Measurements from ENCODE around the gene ALG8.
"Not testable (repeated sequence)": the region's sequence is repeated elsewhere in the genome, so short reads cannot be mapped to it uniquely, and the experiment has no call there.

The ALG8 gene

DNA sequence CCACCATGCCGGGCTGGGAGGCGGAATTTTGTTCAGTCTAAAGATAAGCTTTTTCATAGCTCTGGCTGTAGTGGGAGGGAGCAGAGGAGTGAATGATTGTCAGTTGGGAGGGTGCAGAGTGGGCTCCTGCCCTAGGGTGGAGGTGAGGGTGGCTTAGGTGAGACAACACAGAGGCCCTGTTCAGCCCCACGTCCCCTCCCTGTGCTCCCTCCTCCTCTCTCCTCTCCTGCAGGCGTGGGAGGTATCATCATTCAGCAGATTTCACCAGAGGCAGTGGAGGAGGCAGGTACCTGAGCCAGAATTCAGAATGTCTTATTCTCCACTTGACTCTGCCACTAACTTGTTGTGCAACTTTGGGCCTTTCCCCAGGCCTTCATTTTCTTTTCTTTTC lies 77.5 kb downstream of the ALG8 start:
- Histone ChIP-seq H3K36me3 (ENCODE audit: control insufficient read depth, insufficient read depth, low read length) (no peaks in the 10 kb centered on the region), H3K27me3 (replicated peaks; ENCODE audit: control insufficient read depth, insufficient read depth, low read length, poor library complexity, severe bottlenecking) (no peaks in the 10 kb centered on the region), H3K4me3 (ENCODE audit: insufficient read depth, low read depth, low read length, poor library complexity, severe bottlenecking) (no peak overlapping the region), H3K4me1 (ENCODE audit: control insufficient read depth, insufficient read depth, low read length, poor library complexity, severe bottlenecking) (no peaks in the 10 kb centered on the region), H3K27ac (ENCODE audit: insufficient read depth, low read length, poor library complexity, severe bottlenecking) (no peak overlapping the region), H3K9me3 (ENCODE audit: control insufficient read depth, low read length) (no peaks in the 10 kb centered on the region)
- DNase-seq = no peak

DNA sequence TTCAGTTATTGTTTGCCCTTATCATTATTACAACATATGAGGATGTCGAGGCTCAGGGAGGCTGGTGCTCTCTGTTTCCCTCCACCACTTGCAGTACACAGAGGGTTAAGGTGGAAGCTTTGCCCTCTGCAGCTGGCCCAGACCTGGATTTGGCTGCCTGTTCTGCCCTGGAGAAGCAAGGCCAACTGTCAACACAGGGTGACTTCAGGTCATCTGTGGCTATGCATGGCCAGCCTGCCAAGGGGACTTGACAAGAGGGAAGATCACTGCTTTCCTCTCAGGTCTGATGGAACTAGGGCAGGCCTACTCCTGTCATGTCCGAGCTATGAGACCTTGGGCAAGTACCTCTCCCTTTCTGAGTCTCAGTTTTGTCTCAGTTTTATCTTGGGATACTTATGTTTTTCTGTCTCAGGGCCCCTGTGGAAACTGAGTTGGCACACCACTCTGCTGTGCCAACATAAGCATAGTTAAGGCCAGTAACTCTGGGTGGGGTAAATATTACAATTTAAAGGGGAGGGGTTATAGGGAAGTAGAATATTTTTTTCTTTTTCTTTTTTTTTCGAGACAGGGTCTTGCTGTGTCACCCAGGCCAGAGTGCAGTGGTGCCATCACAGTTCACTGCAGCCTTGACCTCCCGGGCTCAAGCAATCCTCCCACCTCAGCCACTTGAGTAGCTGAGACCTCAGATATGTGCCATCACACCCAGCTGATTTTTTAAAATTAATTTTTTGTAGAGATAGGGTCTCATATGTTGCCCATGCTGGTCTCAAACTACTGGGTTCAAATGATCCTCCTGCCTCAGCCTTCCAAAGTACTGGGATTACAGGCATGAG lies 78.1 kb downstream of the ALG8 start:
- Histone ChIP-seq H3K9me3 (ENCODE audit: control insufficient read depth, low read length) (no peaks in the 10 kb centered on the region), H3K4me1 (ENCODE audit: control insufficient read depth, insufficient read depth, low read length, poor library complexity, severe bottlenecking) (no peaks in the 10 kb centered on the region), H3K27me3 (replicated peaks; ENCODE audit: control insufficient read depth, insufficient read depth, low read length, poor library complexity, severe bottlenecking) (no peaks in the 10 kb centered on the region), H3K27ac (ENCODE audit: insufficient read depth, low read length, poor library complexity, severe bottlenecking) (no peak overlapping the region), H3K4me3 (ENCODE audit: insufficient read depth, low read depth, low read length, poor library complexity, severe bottlenecking) (no peak overlapping the region), H3K36me3 (ENCODE audit: control insufficient read depth, insufficient read depth, low read length) (no peaks in the 10 kb centered on the region)
- DNase-seq = no peak

DNA sequence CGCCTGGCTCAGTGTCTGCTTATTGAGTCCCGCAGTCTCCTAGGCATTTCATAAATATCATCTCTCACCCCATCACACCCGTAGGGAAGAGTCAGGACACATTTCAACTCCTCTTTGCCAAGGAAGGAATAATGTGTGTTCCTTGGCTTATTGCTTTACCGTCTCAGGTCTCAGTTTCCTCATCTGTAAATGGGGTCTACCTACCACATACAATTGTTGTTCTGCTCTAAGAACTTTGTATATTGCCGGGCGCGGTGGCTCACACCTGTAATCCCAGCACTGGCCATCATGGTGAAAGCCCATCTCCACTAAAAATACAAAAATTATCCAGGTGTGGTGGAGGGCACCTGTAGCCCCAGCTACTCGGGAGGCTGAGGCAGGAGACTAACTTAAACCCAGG lies 78.9 kb downstream of the ALG8 start:
- H3K27ac ChIP-seq (ENCODE audit: insufficient read depth, low read length, poor library complexity, severe bottlenecking) = no peak overlapping the region
- H3K9me3 ChIP-seq (ENCODE audit: control insufficient read depth, low read length) = no peaks in the 10 kb centered on the region
- H3K4me3 ChIP-seq (ENCODE audit: insufficient read depth, low read depth, low read length, poor library complexity, severe bottlenecking) = no peak overlapping the region
- H3K36me3 ChIP-seq (ENCODE audit: control insufficient read depth, insufficient read depth, low read length) = no peaks in the 10 kb centered on the region
- no peaks in the 10 kb centered on the region for H3K27me3 ChIP-seq (replicated peaks; ENCODE audit: control insufficient read depth, insufficient read depth, low read length, poor library complexity, severe bottlenecking)
- no peaks in the 10 kb centered on the region for H3K4me1 ChIP-seq (ENCODE audit: control insufficient read depth, insufficient read depth, low read length, poor library complexity, severe bottlenecking)
- no peak for DNase-seq

DNA sequence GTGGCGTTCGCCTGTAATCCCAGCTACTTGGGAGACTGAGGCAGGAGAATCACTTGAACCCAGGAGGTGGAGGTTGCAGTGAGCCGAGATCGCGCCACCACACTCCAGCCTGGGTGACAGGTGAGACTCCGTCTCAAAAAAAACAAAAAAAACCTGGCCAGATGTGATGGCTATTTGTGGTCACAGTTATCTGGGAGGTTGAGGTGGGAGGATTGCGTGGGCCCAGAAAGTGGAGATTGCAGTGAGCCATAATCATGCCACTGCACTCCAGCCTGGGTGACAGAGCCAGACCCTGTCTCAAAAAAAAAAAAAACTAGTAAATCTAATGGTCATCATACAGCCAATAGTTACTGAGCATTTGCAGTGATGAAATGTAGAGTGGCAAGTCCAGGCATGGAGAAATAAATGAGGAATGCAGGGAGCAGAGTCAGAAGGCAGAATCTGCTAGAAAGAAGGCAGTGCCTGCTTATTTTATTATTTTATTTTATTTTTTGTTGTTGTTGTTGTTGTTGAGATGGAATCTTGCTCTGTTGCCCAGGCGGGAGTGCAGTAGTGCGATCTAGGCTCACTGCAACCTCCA lies 79.6 kb downstream of the ALG8 start:
- H3K27ac ChIP-seq (ENCODE audit: insufficient read depth, low read length, poor library complexity, severe bottlenecking); H3K4me1 ChIP-seq (ENCODE audit: control insufficient read depth, insufficient read depth, low read length, poor library complexity, severe bottlenecking); H3K4me3 ChIP-seq (ENCODE audit: insufficient read depth, low read depth, low read length, poor library complexity, severe bottlenecking); H3K27me3 ChIP-seq (replicated peaks; ENCODE audit: control insufficient read depth, insufficient read depth, low read length, poor library complexity, severe bottlenecking); H3K36me3 ChIP-seq (ENCODE audit: control insufficient read depth, insufficient read depth, low read length); H3K9me3 ChIP-seq (ENCODE audit: control insufficient read depth, low read length); DNase-seq: not testable (repeated sequence)

DNA sequence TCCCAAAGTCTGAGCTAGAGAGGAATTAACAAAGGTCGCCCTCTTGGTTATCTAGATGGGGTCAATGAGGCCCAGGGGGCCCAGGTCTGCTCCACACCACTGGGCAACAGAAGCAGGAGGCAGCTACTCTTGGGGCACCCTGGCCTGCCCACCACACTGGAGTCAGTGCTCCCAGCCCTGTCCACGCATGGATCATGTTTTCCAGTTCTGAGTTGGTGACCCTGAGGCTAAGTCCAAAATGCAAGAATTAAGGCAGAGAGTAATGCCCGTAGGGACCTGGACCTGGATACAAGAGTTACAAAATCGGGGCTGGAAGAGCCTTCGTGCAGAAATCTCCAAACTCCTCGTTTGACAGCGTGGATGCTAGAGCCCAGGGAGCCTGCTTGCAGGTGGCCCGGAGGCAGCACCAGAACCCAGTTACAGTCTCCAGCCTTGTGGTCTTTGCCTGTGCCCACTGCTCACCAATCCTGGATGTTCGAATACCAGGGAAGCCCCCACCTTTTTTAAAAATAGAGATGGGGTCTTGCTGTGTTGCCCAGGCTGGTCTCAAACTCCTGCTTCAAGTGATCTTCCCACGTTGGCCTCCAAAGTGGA lies 81.9 kb downstream of the ALG8 start:
- H3K27me3 ChIP-seq (replicated peaks; ENCODE audit: control insufficient read depth, insufficient read depth, low read length, poor library complexity, severe bottlenecking) = no peaks in the 10 kb centered on the region

DNA sequence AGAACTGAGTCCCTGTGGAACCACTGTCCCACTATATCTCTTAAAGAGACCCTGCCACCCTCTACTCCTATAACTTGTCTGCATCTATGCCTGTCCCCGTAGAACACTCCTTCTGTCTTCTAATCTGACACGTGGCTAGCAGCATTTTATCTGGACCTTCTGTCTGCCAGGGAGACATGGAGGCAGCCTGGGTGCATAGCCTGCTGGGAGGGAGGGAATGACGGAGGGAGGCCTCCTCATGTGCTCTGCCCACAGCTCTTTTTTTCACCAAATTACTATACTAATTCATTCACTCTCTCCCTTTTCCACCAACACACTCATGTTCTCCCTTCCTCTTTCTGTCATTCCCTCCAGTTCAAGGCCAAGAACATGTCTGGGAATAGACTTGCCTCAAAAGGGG lies 83.3 kb downstream of the ALG8 start:
- Histone ChIP-seq H3K4me3 (ENCODE audit: insufficient read depth, low read depth, low read length, poor library complexity, severe bottlenecking) (no peak overlapping the region), H3K36me3 (ENCODE audit: control insufficient read depth, insufficient read depth, low read length) (no peaks in the 10 kb centered on the region), H3K9me3 (ENCODE audit: control insufficient read depth, low read length) (no peaks in the 10 kb centered on the region), H3K27ac (ENCODE audit: insufficient read depth, low read length, poor library complexity, severe bottlenecking) (no peak overlapping the region), H3K4me1 (ENCODE audit: control insufficient read depth, insufficient read depth, low read length, poor library complexity, severe bottlenecking) (no peaks in the 10 kb centered on the region), H3K27me3 (replicated peaks; ENCODE audit: control insufficient read depth, insufficient read depth, low read length, poor library complexity, severe bottlenecking) (no peaks in the 10 kb centered on the region)
- DNase-seq = no peak

More for the DNA sequence above, 81.9 kb downstream of the ALG8 start:
- no peak overlapping the region for H3K4me3 ChIP-seq (ENCODE audit: insufficient read depth, low read depth, low read length, poor library complexity, severe bottlenecking)
- H3K36me3 ChIP-seq (ENCODE audit: control insufficient read depth, insufficient read depth, low read length) = no peaks in the 10 kb centered on the region
- no peak overlapping the region for H3K27ac ChIP-seq (ENCODE audit: insufficient read depth, low read length, poor library complexity, severe bottlenecking)
- H3K9me3 ChIP-seq (ENCODE audit: control insufficient read depth, low read length) = no peaks in the 10 kb centered on the region
- H3K4me1 ChIP-seq (ENCODE audit: control insufficient read depth, insufficient read depth, low read length, poor library complexity, severe bottlenecking) = no peaks in the 10 kb centered on the region
- no peak for DNase-seq

DNA sequence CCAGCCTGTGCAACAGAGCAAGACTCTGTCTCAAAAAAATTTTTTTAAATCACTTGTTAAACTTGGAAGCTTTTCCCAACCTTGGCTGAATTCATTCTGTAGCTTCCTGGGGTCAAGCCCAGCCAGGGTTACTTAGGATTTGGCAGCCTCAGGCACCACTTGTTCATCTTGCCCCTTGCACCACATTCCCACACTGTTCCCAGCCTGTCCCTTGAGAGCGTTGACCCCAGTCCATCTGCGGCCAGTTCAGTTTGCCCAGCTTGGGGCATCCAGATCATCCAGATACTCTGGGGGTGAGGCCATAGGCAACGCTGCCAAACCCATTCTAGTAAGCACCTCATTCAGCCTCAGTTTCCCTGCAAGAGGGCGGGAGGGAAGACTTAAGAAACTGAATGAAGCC lies 84.5 kb downstream of the ALG8 start:
- DNase-seq = no peak
- Histone ChIP-seq H3K4me3 (ENCODE audit: insufficient read depth, low read depth, low read length, poor library complexity, severe bottlenecking) (no peak overlapping the region), H3K36me3 (ENCODE audit: control insufficient read depth, insufficient read depth, low read length) (no peaks in the 10 kb centered on the region), H3K9me3 (ENCODE audit: control insufficient read depth, low read length) (no peaks in the 10 kb centered on the region), H3K4me1 (ENCODE audit: control insufficient read depth, insufficient read depth, low read length, poor library complexity, severe bottlenecking) (no peaks in the 10 kb centered on the region), H3K27ac (ENCODE audit: insufficient read depth, low read length, poor library complexity, severe bottlenecking) (no peak overlapping the region), H3K27me3 (replicated peaks; ENCODE audit: control insufficient read depth, insufficient read depth, low read length, poor library complexity, severe bottlenecking) (no peaks in the 10 kb centered on the region)

DNA sequence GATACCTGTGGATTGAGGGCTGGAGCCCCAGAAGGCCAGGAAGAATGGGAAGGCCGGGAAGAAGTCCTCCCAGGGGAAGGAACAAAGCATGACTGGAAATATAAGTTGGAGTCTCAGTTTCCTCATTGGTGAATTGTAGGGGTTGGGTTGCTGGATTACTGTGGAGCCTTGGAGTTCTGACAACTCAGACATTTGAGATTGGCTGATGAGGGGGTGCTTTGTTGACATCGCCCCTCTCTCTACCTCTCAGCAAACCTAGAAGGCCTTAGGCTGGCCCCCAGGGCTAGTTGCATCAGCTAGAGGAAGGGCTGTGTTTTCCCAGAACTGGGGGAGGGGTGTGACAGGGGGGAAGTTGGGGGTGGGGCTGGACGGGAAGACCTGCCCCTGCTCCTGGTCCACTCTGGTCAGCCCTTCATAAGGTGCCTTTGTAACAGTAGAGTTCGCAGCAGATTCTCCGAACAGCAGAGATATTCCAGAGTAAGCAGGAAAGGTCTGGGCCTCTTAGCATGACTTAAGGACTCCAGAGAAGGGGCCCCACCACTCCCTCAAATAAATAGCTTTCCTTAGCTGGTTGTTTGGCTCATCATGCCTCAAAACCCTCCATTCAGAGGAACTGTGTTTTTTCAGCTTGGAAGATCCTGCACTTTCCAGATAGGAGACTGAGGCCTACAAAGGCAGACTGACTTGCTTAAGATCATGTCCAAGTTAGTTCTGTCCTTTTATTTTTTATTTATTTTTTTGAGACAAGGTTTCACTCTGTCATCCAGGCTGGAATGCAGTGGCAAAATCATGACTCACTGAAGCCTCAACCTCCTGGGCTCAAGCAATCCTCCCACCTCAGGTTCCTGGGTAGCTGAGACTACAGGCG lies 88.2 kb downstream of the ALG8 start:
- Histone ChIP-seq H3K4me1 (ENCODE audit: control insufficient read depth, insufficient read depth, low read length, poor library complexity, severe bottlenecking) (peaks cover 2% of the 10 kb centered on the region), H3K4me3 (ENCODE audit: insufficient read depth, low read depth, low read length, poor library complexity, severe bottlenecking) (no peak overlapping the region), H3K9me3 (ENCODE audit: control insufficient read depth, low read length) (no peaks in the 10 kb centered on the region), H3K36me3 (ENCODE audit: control insufficient read depth, insufficient read depth, low read length) (no peaks in the 10 kb centered on the region), H3K27me3 (replicated peaks; ENCODE audit: control insufficient read depth, insufficient read depth, low read length, poor library complexity, severe bottlenecking) (no peaks in the 10 kb centered on the region), H3K27ac (ENCODE audit: insufficient read depth, low read length, poor library complexity, severe bottlenecking) (no peak overlapping the region)
- DNase-seq = no peak

Data from effector memory CD4-positive, alpha-beta T cell (primary cell).